MCF 10A (cell line): ENCODE measurements around the gene SARDH. TPM values are rescaled to one million over a fixed set of nuclear protein-coding genes. Genes with fewer than 3 reads are reported as not detected.

Source experiments
- BruUV-seq: library from RNA; stranded (reverse); fragments of 400-500 nt; replicated peaks from 2 replicates; lab custom pipeline; 2021; lab: Mats Ljungman, UMichigan
- CTCF ChIA-PET: fragments of 300-600 bp; sonication (Branson Sonifier 250); formaldehyde crosslinking; extraction: SDS; loops from one replicate; lab custom pipeline; 2021; ENCODE audit warnings: antibody characterized with exemption, inconsistent platforms; lab: Yijun Ruan, JAX
- POLR2A ChIA-PET: fragments of 300-600, 350-650 bp; sonication (Branson Sonifier 250); formaldehyde crosslinking; extraction: SDS; loops from one replicate; lab custom pipeline; 2020; ENCODE audit warnings: antibody characterized with exemption, inconsistent platforms; lab: Yijun Ruan, JAX
- DNase-seq: peaks from one replicate; pipeline ENCODE4 v3.0.0-alpha.2; 2018; ENCODE audit not compliant: unreplicated experiment
- H3K27ac Mint-ChIP-seq: one replicate; pipeline ENCODE4 v1.8.0; 2022; ENCODE audit warnings: mild to moderate bottlenecking, low read depth, mixed read lengths; ENCODE audit not compliant: unreplicated experiment
- H3K27me3 Mint-ChIP-seq: one replicate; pipeline ENCODE4 v1.8.0; 2022; ENCODE audit warnings: mixed read lengths; ENCODE audit not compliant: insufficient read depth, unreplicated experiment
- H3K36me3 Mint-ChIP-seq: one replicate; pipeline ENCODE4 v1.8.0; 2022; ENCODE audit warnings: mild to moderate bottlenecking, moderate library complexity, mixed read lengths; ENCODE audit not compliant: insufficient read depth, unreplicated experiment
- H3K4me1 Mint-ChIP-seq: one replicate; pipeline ENCODE4 v1.8.0; 2022; ENCODE audit warnings: mixed read lengths; ENCODE audit not compliant: insufficient read depth, unreplicated experiment
- H3K4me3 Mint-ChIP-seq: one replicate; pipeline ENCODE4 v1.8.0; 2022; ENCODE audit warnings: mild to moderate bottlenecking, moderate library complexity, mixed read lengths; ENCODE audit not compliant: unreplicated experiment
- H3K9me3 Mint-ChIP-seq: one replicate; pipeline ENCODE4 v1.8.0; 2022; ENCODE audit warnings: mixed read lengths; ENCODE audit not compliant: unreplicated experiment
- intact Hi-C: fragments of 100-400 bp; cut with micrococcal nuclease; formaldehyde crosslinking; loops from 2 replicates; pipeline ENCODE4 v1.14.1; 2022
- total RNA-seq: library from RNA; stranded (reverse); gene quantifications from 2 replicates; pipeline ENCODE4 v1.2.3, GENCODE V29; 2022
- TF ChIP-seq, protein P1 (sequence below): fragments of 200-600 bp; IDR thresholded peaks from one replicate; pipeline ENCODE4 v1.8.0; 2022; ENCODE audit warnings: antibody characterized with exemption, mild to moderate bottlenecking; ENCODE audit not compliant: unreplicated experiment

The SARDH gene
- total RNA-seq, 1 experiment from 2014 or later: not detected

GRCh38 chr9:133645021-133645765 lies 93.0 kb downstream of the SARDH start:
- TF ChIP-seq, protein P1, sequence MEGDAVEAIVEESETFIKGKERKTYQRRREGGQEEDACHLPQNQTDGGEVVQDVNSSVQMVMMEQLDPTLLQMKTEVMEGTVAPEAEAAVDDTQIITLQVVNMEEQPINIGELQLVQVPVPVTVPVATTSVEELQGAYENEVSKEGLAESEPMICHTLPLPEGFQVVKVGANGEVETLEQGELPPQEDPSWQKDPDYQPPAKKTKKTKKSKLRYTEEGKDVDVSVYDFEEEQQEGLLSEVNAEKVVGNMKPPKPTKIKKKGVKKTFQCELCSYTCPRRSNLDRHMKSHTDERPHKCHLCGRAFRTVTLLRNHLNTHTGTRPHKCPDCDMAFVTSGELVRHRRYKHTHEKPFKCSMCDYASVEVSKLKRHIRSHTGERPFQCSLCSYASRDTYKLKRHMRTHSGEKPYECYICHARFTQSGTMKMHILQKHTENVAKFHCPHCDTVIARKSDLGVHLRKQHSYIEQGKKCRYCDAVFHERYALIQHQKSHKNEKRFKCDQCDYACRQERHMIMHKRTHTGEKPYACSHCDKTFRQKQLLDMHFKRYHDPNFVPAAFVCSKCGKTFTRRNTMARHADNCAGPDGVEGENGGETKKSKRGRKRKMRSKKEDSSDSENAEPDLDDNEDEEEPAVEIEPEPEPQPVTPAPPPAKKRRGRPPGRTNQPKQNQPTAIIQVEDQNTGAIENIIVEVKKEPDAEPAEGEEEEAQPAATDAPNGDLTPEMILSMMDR: no peak
- intact Hi-C loops: no loop called here
- Mint-ChIP-seq H3K27ac (no peak overlapping the region), H3K4me3 (no peak overlapping the region), H3K4me1 (no peaks in the 10 kb centered on the region), H3K36me3 (no peaks in the 10 kb centered on the region), H3K27me3 (peaks cover 89% of the 10 kb centered on the region), H3K9me3 (no peaks in the 10 kb centered on the region)
- ChIA-PET POLR2A (no interaction called here), CTCF (no interaction called here)
- no TSS peak for BruUV-seq
- no peak for DNase-seq

DNA sequence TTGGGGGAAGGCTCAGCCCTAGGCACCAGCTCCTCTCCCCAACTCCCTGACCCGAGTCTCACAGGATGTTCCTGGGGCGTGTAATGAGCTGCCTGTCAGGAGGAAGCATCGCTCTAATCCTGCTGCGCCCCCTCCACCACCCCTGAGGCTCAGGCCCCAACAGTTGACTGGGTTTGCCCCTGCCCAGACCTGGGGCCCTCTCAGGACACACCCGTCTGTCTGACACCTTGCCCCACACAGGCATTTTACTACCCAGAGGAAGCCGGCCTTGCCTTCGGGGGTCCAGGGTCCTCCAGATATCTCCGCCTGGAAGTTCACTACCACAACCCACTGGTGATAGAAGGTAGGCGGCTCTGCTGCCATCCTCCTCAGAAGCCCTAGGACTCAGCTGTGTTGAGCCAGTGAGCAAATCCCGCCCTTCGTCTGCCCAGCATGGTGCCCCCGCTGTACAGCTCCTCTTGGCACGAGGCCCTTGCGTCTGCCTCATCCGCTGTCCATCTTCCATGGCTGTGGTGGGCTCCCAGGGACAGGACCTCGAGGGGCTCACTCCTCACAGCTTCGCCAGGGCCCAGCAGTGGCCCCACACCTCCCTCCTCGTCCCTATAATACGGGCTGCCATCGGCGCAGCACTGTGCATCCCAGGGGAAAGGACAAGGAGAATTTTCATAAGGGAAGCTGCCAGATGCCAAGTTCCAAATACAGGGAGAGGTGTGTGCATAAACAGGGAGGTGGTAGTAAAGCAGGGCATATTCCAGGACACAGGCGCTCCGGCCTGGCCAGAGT lies 94.0 kb downstream of the SARDH start:
- Mint-ChIP-seq H3K4me1 (no peaks in the 10 kb centered on the region), H3K27me3 (peaks cover 89% of the 10 kb centered on the region), H3K36me3 (no peaks in the 10 kb centered on the region), H3K9me3 (no peaks in the 10 kb centered on the region), H3K4me3 (no peak overlapping the region), H3K27ac (no peak overlapping the region)
- no TSS peak for BruUV-seq
- TF ChIP-seq, protein P1: no peak
- CTCF ChIA-PET: no interaction called here
- intact Hi-C loops: no loop called here
- no peak for DNase-seq
- POLR2A ChIA-PET: no interaction called here

- H3K36me3 Mint-ChIP-seq: no peaks in the 10 kb centered on the region
- POLR2A ChIA-PET: no interaction called here
- no peak for DNase-seq
- H3K27ac Mint-ChIP-seq: no peak overlapping the region
- CTCF ChIA-PET: no interaction called here
- intact Hi-C loops: no loop called here
- BruUV-seq: no TSS peak
- H3K27me3 Mint-ChIP-seq: peaks cover 81% of the 10 kb centered on the region
- no peak overlapping the region for H3K4me3 Mint-ChIP-seq
- H3K9me3 Mint-ChIP-seq: no peaks in the 10 kb centered on the region
- TF ChIP-seq, protein P1: no peak
- H3K4me1 Mint-ChIP-seq: no peaks in the 10 kb centered on the region
Measured at GRCh38 chr9:133643362-133643755, 94.8 kb downstream of the SARDH start.

GRCh38 chr9:133642708-133643361 lies 95.3 kb downstream of the SARDH start:
- intact Hi-C loops: no loop called here
- peaks cover 75% of the 10 kb centered on the region for H3K27me3 Mint-ChIP-seq
- POLR2A ChIA-PET: no interaction called here

More at GRCh38 chr9:133642708-133643361, 95.3 kb downstream of the SARDH start:
- CTCF ChIA-PET: interaction anchor here (0.7 kb wide), 2 partner anchors 23 to 186 kb away, joined by 3 read pairs; no protein-coding TSS in a partner anchor
- Mint-ChIP-seq H3K4me3 (no peak overlapping the region), H3K4me1 (no peaks in the 10 kb centered on the region), H3K27ac (no peak overlapping the region), H3K36me3 (no peaks in the 10 kb centered on the region), H3K9me3 (no peaks in the 10 kb centered on the region)
- no peak for DNase-seq
- no TSS peak for BruUV-seq
- TF ChIP-seq, protein P1: no peak
